Subcutaneous adipose tissue (tissue), 4 donors: ENCODE results near the gene ADAD2. TPM values are rescaled to one million over a fixed set of nuclear protein-coding genes. Genes with fewer than 3 reads are reported as not detected.

Experiments used
- CTCF ChIP-seq: fragments of 450-650 bp; IDR thresholded peaks from one replicate; pipeline ENCODE4 v1.5.1; 2016; ENCODE audit warnings: low read depth, mild to moderate bottlenecking, control low read depth, antibody characterized with exemption, moderate library complexity
- total RNA-seq, 4 donors: library from RNA; depleted of rRNA; stranded (reverse); fragments of >200 nt; gene quantifications; one replicate each; pipeline ENCODE4 v1.1.0, GENCODE V29; 2016

Gene ADAD2
- total RNA-seq, 4 donors from 2014 or later, result 3.6 to 4.4 TPM; not detected in 2

DNA sequence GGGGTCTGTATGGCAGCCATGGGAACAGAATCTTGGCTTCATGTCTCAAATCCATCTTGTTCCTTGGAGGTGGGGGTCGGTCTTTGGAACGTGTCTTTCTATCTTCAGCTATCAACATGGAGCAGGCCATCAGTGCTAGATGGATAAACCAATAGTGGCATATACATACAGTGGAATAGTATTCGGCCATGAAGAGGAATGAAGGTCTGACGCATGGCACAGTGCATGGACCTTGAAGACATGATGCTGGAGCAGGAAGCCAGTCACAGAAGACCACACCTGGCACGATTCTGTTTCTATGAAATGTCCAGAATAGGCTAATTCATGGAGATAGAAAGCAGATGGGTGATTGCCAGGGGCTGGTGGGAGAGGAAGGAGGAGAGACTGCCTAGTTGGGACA, 41.1 kb downstream of the ADAD2 start:
- TF ChIP-seq CTCF, result no peak

DNA sequence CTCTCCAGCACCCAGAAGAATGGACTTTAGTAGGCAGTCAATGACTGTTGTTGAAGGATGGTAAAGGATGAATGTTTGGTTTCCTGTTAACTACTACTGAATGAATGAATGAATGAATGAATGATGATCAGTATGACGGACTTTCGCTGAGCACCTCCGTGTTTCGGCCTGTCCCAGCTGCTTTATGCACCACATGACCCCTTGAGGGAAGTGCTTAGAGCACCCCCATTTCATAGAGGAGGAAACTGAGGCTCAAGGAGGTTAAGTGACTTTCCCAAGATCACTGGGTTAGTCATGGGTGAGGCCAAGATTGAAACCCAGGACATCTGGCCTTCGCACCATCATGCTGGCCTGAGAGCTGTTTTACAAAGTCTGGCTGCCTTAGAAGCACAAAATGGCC, 42.0 kb downstream of the ADAD2 start:
- TF ChIP-seq CTCF, result no peak

DNA sequence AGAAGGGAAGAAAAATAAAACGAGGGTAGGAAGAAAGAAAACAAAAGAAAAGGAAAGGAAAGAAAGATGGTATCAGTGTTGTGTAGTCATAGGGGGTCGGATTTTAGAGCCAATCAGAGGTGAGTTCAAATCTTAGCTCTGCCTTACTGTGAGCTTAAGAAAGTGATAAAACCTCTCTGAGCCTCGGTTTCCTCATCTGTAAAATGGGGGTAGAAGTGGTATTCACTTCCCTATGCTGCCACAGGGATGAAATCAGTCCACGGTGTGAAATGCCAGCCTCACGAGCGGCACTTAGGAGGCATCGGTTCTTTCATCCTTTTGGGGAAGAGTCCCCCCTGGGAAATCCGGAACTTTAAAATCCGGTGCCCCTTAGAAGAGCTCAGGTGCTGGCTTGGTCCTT, 42.8 kb downstream of the ADAD2 start:
- no peak for TF ChIP-seq CTCF

DNA sequence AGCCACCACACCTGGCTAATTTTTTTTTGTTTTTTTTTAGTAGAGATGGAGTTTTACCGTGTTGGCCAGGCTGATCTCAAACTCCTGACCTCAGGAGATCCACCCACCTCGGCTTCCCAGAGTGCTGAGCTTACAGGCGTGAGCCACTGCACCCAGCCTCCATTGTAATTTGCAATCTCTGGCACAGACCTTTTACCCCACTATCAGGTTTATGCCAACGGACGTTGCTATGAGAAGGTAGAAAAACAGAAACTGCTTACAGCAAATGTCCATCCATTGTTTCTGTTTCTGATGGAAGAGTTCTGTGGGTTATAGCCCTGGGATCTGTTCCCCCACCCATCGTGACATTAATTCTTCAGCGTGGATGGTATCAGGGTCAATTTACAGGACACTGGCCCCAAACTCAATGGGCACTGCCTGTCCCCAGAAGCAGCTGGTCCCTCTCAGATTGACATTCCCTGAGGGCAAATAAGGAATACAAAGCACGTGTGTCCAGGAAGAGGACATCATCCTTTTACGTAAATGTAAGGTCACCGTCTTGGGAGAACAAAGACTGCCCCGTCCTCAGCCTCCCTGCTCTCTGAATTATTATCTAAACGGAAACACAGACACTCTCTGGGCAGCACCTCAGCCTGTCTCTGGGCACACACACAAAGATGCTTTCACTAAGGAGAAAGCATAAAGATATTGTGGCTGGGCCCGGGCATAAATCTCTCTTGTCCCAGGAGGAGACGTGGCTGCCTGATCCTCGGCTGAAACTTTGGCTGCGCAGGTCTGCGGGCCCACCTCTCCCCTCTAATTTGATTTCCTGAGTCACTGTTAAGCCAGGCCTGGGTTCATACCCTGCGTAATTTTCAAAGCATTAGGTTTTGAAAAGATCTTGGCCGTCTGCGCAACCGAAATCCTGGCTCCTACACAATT, 43.6 kb downstream of the ADAD2 start:
- TF ChIP-seq CTCF, result no peak

- TF ChIP-seq CTCF, result no peak
Measured at GRCh38 chr16:84236671-84237070, 45.7 kb downstream of the ADAD2 start.

DNA sequence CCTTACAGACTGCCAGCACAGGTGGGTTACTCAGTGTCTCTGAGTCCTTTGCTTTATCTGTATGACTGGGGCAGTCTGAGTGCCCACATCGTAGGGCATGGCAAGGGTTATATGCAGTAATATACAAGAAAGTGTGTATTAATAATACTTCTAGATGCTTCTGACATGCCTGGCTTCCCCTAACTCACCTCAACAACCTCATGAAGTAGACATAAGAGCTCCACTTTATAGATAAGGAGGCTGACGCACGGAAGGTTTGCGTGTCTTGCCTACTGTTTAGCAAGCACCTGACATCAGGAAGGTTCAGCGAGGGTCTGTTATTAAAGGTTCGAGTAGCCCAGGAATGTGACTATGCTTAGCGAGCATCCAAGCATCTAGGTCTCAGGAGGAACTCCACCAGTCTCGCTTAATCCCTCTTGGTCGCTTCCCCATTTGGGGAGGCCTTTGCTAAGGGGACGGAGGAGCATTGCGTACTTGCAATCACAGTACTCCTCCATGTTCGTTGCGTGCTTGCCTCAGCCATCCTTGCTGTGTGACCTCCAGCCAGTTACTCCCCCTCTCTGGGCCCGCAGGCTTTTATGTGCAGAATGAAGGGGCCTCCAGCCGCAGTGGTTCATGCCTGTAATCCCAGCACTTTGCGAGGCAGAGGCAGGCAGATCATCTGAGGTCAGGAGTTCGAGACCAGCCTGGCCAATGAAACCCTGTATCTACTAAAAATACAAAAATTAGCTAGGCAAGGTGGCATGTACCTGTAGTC, 47.2 kb downstream of the ADAD2 start:
- no peak for TF ChIP-seq CTCF

DNA sequence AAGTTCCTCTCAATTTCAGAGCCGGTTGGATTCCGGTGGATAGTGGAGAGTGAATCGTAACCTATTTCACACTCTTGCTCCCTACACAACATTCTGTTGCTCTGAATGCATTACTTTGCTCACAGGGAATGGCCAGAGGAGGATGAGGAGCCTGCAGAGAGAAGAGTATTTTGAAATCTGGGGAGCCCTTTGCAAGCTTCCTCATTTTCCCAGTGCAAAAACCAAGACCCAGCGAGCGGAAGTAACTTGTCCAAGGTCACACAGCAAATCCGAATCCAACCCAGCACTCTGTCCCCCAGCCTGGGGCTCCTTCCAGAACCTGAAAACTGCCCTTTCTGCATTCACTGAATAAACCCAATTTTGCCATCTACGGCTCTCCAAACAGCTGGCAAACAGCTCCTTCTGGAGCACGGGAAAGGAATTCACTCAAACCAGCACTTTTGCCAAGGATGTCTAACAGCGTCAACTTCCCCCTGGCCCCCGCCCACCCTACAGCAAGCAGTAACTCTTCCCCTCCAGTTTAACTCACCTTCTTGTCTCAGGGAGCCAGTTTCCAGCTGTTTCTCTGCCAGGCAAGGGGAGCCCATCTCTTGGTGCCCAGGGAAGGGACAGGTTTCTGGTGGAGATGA, 48.3 kb downstream of the ADAD2 start:
- no peak for TF ChIP-seq CTCF
